HT1080 (cell line): Measurements from ENCODE around the gene BABAM2. TPM values are rescaled to one million over a fixed set of nuclear protein-coding genes. Genes with fewer than 3 reads are reported as not detected.
"Not testable (repeated sequence)": the region's sequence is repeated elsewhere in the genome, so short reads cannot be mapped to it uniquely, and the experiment has no call there.

Experiments
- DNase-seq: peaks from one replicate; pipeline ENCODE4 v3.0.0-alpha.2; 2015; ENCODE audit warnings: low read depth
- total RNA-seq: library from RNA; depleted of rRNA; stranded (reverse); fragments of >200 nt; shearing (Covaris generic); gene quantifications from 2 replicates; pipeline ENCODE4 v1.2.3, GENCODE V29; 2014

The BABAM2 gene
- total RNA-seq, 1 experiment from 2014 or later: 31.8 TPM

- DNase-seq: no peak
These were observed 81.8 kb downstream of the BABAM2 start for GRCh38 chr2:27972311-27972710.

- DNase-seq: peak; percentile 12
These were observed 83.1 kb downstream of the BABAM2 start for GRCh38 chr2:27973592-27973991.

DNA sequence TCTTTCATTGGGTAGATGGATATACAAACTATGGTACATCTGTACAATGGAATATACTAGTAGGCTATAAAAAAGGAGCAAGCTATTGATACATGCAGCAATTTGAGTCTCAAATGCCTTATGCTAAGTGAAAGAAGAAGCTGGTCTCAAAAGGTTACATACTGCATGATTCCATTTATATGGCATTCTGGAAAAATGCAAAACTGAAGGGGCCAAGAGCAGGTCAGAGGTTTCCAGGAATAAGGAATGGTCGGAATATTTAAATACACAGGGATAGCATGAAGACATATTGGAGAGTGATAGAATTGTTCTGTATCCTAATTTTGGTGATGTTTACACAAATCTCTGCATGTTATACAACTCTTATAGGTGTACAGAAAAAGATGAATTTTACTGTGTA lies 85.8 kb downstream of the BABAM2 start:
- DNase-seq: no peak

- peak; percentile 99 for DNase-seq
These were observed 87.3 kb downstream of the BABAM2 start for GRCh38 chr2:27977731-27978312.

- not testable (repeated sequence) for DNase-seq
These were observed 88.2 kb downstream of the BABAM2 start for GRCh38 chr2:27978761-27979160.

DNA sequence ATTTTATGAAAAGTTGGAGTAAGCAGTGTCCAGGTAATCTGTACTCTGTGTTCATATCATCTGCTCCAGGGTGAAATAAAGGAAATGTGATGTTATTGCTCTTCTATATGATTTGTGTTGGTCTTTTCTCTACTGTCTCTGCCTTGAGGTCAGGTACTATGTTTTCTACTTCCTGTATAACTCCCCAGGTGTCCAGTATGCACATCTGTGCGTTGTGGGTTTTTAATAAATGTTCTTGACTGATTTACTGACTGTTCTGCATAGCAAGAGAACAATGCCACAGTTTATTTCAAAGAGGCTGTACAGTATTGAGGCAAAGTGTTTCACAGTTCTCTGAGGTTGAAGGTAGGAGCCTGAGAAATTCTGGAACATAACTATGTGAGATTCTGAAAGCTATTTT lies 89.7 kb downstream of the BABAM2 start:
- no peak for DNase-seq

DNA sequence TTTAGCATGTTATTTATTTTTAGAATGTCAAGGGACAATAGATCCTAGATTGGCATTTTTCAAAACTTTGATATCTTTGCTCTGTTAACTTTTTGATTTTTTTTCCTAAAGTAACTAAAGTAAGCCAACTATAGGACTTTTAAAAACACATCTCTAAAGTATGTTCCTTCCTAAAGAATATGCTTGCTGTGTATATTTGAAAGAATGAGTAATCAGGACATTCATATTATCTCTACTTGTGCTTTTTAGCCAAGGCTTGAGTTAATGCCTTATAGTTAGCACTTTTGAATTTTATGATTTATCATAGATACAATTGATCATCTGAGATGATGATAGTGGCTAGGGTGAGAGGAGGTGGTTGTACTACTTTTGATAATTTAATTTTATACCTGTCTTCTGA lies 93.6 kb downstream of the BABAM2 start:
- DNase-seq: no peak

DNA sequence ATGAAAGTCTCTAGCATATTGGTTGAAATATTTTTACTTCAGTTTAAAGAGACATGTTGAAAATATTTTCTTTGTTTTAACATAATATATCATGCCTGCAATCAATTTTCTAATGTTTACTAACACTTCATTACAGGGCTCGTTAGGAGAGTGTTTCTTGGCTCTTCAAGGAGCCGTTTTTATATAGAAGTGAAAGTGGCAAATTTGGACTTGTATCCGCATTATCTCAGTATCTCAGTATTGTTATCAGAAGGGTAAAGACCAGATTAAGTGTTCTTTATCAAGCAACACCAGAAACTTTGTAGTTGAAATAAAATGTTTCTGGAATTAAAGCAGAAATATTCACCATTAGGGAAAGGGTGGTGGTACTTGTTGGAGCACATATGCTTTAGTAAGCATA lies 97.8 kb downstream of the BABAM2 start:
- no peak for DNase-seq

DNA sequence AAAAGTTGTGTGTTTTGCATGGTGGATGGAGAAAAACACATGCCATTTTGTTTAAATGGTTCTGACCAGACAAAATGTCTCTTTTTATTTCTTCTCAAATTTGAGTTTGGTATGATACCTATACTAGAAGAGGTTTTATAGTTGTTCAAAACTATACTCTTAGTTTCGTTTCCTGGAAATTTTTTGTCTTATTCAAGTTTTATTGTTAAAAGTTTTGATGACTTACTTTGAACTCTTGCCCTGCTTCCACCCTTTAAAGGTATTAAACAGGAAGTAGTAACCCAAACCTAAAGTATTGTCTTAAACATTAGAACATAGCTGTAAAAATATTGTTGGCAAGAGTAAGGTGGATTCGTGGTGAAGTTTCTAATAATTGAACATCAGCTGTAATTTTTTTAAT lies 98.2 kb downstream of the BABAM2 start:
- DNase-seq: no peak

GRCh38 chr2:27989149-27989548 lies 98.6 kb downstream of the BABAM2 start:
- DNase-seq: peak; percentile 35

DNA sequence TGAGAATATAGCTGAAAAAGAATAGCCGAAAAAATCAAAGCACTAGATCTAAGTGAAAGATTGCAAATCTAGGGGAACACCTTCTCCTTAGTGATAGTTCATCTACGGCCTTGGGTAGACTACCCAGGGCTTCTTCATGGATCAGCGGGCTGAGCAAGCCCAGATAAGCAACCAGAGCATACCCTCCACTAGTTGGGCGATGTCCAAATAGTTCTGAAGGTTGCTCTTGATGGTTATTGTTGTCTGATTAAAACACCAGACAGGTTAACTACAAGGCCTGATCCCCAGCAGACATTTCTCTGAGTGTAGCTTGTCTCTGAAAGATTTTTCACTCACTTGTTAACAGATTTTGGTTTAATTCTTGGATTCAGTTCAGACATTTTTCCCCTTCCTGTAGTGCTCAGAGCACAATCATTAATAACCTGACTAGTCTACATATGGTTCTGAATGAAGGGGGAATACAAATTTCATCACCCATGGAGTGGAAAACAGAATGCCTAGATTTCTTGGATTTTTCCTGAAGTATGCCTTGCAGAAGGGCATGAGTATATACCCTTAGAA lies 99.6 kb downstream of the BABAM2 start:
- DNase-seq: no peak

- DNase-seq: no peak
These were observed 100.6 kb downstream of the BABAM2 start for GRCh38 chr2:27991146-27991545.

- DNase-seq: peak; percentile 80
These were observed 102.4 kb downstream of the BABAM2 start for GRCh38 chr2:27992787-27993401.

DNA sequence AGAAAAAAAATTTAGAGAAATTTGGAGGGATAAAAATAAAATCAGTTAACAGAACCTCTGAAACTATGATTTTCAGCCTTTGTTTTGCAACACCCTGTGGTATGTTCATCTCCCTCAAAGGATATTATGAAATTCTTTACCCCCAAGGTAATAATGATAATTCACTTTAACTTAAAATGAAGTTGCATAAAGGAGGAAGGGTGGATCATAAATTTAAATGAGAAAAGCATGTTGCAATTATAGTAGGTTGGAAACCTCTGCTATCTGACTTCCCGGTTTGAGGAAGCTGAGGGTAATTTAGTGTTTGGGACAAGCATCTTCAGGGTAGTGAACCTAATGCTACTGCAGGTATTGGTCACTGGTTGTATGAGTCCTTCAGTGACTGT lies 102.9 kb downstream of the BABAM2 start:
- DNase-seq: no peak

GRCh38 chr2:27993950-27994728 lies 103.6 kb downstream of the BABAM2 start:
- DNase-seq: no peak

- no peak for DNase-seq
These were observed 105.8 kb downstream of the BABAM2 start for GRCh38 chr2:27996156-27996922.

DNA sequence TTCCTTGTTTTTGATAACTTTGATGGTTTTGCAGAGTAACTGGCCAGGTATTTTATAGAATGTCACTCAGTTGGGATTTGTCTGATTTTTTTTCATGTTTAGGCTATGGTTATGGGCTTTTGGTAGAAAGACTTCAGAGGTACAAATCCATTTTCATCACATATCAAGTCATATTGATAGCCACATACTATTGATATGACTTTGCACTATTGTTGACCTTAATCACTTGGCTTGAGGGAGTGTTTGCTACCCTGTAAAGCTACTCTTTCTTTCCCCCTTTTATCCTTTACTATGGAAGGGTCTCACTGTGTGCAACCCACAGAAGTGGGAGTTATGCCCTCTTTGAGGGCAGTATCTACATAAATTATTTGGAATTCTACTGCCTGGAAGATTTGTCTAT lies 109.8 kb downstream of the BABAM2 start:
- no peak for DNase-seq

- DNase-seq: no peak
These were observed 111.7 kb downstream of the BABAM2 start for GRCh38 chr2:28002181-28002580.

DNA sequence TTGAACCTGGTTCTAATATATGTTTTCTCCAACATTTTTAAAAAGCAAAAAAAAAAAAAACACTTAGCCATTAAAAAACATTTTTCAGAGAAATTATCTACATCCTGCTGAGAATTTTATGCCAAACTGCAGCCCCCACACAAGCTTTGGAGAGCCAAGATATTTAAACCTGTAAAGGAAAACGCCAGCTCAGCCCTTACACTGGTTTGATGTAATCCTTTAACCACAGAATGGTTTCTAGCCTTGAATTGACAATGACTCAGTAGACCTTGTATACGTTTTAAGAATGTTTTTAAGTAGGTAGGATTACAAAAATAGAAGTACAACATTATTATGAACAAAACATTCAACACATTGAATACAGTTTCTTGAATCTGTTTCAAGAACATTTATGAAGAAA lies 113.6 kb downstream of the BABAM2 start:
- DNase-seq: peak; percentile 84

GRCh38 chr2:28009732-28010131 lies 119.2 kb downstream of the BABAM2 start:
- DNase-seq: no peak

GRCh38 chr2:28011322-28011737 lies 120.8 kb downstream of the BABAM2 start:
- DNase-seq: no peak

DNA sequence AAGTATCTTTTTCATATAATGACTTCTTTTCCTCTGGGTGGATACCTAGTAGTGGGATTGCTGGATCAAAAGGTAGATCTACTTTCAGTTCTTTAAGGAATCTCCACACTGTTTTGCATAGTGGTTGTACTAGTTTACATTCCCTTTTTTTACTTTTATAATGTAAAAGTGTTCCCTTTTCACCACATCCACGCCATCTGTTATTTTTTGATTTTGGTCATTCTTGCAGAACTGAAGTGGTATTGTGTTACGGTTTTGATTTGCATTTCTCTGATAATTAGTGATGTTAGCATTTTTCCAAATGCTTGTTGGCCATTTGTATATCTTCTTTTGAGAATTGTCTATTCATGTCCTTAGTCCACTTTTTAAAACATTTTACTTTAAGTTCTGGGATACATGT lies 127.9 kb downstream of the BABAM2 start:
- DNase-seq: not testable (repeated sequence)
